Lung (tissue), 12 donors: ENCODE measurements around the gene RABGAP1L. TPM values are rescaled to one million over a fixed set of nuclear protein-coding genes. Genes with fewer than 3 reads are reported as not detected.
A peak's percentile ranks its signal among the peaks of the same experiment; 100 is the strongest.

Source experiments
- ATAC-seq: fragments of 200-7000 bp; cut with Tn5 transposase; one replicate; pipeline ENCODE4 v1.9.1; 2020; ENCODE audit warnings: moderate number of reproducible peaks; ENCODE audit not compliant: insufficient read depth, low FRiP score
- DNase-seq, 3 donors: peaks; one replicate each; pipeline ENCODE4 v3.0.0-alpha.2; 2013 to 2017
- H3K27ac ChIP-seq, 2 donors: one replicate each; pipeline ENCODE4 v1.5.1; 2013; ENCODE audit warnings: mild to moderate bottlenecking in 2 of 2, moderate library complexity in 2 of 2, control low read depth in 1 of 2, inconsistent platforms in 1 of 2, low read depth in 1 of 2, low read length in 1 of 2
- H3K27me3 ChIP-seq, 3 donors: one replicate each; pipeline ENCODE4 v1.5.1; 2013; ENCODE audit warnings: low read length in 2 of 3; ENCODE audit not compliant: control insufficient read depth in 3 of 3, insufficient read depth in 3 of 3
- H3K36me3 ChIP-seq, 4 donors: one replicate each; pipeline ENCODE4 v1.5.1; 2013; ENCODE audit warnings: low read length in 4 of 4, mild to moderate bottlenecking in 1 of 4, moderate library complexity in 1 of 4; ENCODE audit not compliant: control insufficient read depth in 4 of 4, insufficient read depth in 4 of 4
- H3K4me1 ChIP-seq, 5 donors: one replicate each; pipeline ENCODE4 v1.5.1; 2013; ENCODE audit warnings: low read length in 5 of 5, mild to moderate bottlenecking in 2 of 5, moderate library complexity in 1 of 5; ENCODE audit not compliant: control insufficient read depth in 5 of 5, insufficient read depth in 5 of 5
- H3K4me3 ChIP-seq: one replicate; pipeline ENCODE4 v1.5.1; 2013; ENCODE audit warnings: mild to moderate bottlenecking, control low read depth, moderate library complexity
- H3K9ac ChIP-seq, 2 donors: one replicate each; pipeline ENCODE4 v1.5.1; 2013; ENCODE audit warnings: low read length in 2 of 2, control low read depth in 1 of 2; ENCODE audit not compliant: insufficient read depth in 1 of 2
- H3K9me3 ChIP-seq, 4 donors: one replicate each; pipeline ENCODE4 v1.5.1; 2013; ENCODE audit warnings: low read length in 3 of 4, mild to moderate bottlenecking in 1 of 4, moderate library complexity in 1 of 4; ENCODE audit not compliant: control insufficient read depth in 4 of 4, insufficient read depth in 3 of 4
- WGBS, 2 donors: extraction: QIAGEN DNeasy Blood & Tissue Kit; methylation state at CpG; one replicate each; pipeline ENCODE4 v1.1.7; 2013; 5-methylcytosine and 5-hydroxymethylcytosine counted together
- polyA plus RNA-seq, 2 donors: library from polyadenylated mRNA; stranded (reverse); fragments of 200-250 nt; gene quantifications; one replicate each; pipeline ENCODE4 v1.2.1, GENCODE V29; 2013
- total RNA-seq, 2 donors: library from RNA; depleted of rRNA in 1 of 2; stranded (reverse); fragments of >200 nt in 1 of 2; gene quantifications; one replicate each; pipeline ENCODE4 v1.2.1, GENCODE V29; 2014 to 2021
- TF ChIP-seq, protein P1 (sequence below): IDR thresholded peaks from 2 replicates; pipeline ENCODE4 v1.5.1; 2012; ENCODE audit warnings: mild to moderate bottlenecking; ENCODE audit errors: control extremely low read depth, extremely low read depth
- donor health status: control.
- donor health status: control.
- donor health status: Bipolar disorder and iron deficiency.
- donor health status: healthy.
- donor health status: DM: yes; HTN: yes; CAD: no.

The RABGAP1L gene
- total and polyA plus RNA-seq, 4 donors, result 16.0 to 123 (median 44.5) TPM

DNA sequence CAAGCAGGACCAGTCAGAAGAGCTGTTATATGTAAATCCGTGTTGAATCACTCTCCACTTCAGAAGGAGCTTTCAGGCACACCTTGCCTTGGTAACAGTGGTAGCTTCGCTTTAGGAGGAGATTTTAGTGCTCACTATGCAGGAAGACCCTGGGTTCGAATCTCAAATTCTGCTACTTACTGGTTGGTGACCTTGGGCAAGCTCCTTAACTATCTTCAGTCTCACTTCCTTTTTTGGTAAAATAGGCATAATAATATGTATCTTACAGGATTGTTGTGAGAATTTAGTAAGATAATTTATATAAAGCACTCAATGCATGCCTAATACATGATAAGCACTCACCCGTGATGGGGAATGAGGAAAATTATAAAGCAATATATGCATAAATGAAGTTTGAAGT lies 241.8 kb downstream of the RABGAP1L start:
- H3K27ac ChIP-seq, result no peak overlapping the region
- peaks cover 0 to 5% (median 1%) of the 10 kb centered on the region in 4 donors for H3K36me3 ChIP-seq
- H3K4me1 ChIP-seq, result peaks cover 0 to 2% (median 0%) of the 10 kb centered on the region in 5 donors
- DNase-seq (no peak), ATAC-seq (no peak)
- no peaks in the 10 kb centered on the region for H3K27me3 ChIP-seq
- TF ChIP-seq, protein P1, sequence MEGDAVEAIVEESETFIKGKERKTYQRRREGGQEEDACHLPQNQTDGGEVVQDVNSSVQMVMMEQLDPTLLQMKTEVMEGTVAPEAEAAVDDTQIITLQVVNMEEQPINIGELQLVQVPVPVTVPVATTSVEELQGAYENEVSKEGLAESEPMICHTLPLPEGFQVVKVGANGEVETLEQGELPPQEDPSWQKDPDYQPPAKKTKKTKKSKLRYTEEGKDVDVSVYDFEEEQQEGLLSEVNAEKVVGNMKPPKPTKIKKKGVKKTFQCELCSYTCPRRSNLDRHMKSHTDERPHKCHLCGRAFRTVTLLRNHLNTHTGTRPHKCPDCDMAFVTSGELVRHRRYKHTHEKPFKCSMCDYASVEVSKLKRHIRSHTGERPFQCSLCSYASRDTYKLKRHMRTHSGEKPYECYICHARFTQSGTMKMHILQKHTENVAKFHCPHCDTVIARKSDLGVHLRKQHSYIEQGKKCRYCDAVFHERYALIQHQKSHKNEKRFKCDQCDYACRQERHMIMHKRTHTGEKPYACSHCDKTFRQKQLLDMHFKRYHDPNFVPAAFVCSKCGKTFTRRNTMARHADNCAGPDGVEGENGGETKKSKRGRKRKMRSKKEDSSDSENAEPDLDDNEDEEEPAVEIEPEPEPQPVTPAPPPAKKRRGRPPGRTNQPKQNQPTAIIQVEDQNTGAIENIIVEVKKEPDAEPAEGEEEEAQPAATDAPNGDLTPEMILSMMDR, result no peak
- 95 to 97% methylated on average over 4 of the region's 4 CpGs for WGBS, 2 donors
- no peaks in the 10 kb centered on the region for H3K9me3 ChIP-seq
- no peak overlapping the region for H3K4me3 ChIP-seq
- H3K9ac ChIP-seq, result no peak overlapping the region

DNA sequence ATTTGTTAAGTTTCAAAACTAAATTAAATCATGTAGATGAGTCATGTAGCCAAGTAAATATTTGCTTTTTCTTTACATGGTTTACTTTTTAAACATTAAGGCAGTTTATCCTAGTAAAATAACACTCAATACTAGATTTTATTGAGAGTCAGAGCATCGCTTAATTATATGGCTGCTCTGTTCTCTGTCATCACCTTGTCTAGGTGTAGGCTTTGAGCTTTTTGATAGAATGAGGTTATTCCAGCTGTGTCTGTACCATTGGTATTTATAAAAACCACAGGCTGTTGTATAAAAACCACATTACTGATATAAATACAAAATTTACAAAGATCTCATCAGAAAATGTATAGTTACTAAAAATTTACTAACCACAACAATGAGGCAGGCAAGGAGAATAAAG lies 245.9 kb downstream of the RABGAP1L start:
- no peaks in the 10 kb centered on the region for H3K9me3 ChIP-seq
- ATAC-seq (no peak), DNase-seq (no peak)
- H3K4me3 ChIP-seq, result no peak overlapping the region
- no peak overlapping the region for H3K9ac ChIP-seq
- H3K36me3 ChIP-seq, result peaks cover 0 to 2% (median 0%) of the 10 kb centered on the region in 4 donors
- TF ChIP-seq, protein P1, result no peak
- peaks cover 0 to 4% (median 0%) of the 10 kb centered on the region in 5 donors for H3K4me1 ChIP-seq
- WGBS, 2 donors, result 91% methylated on average over 1 of the region's 1 CpG
- H3K27me3 ChIP-seq, result no peaks in the 10 kb centered on the region
- no peak overlapping the region for H3K27ac ChIP-seq

DNA sequence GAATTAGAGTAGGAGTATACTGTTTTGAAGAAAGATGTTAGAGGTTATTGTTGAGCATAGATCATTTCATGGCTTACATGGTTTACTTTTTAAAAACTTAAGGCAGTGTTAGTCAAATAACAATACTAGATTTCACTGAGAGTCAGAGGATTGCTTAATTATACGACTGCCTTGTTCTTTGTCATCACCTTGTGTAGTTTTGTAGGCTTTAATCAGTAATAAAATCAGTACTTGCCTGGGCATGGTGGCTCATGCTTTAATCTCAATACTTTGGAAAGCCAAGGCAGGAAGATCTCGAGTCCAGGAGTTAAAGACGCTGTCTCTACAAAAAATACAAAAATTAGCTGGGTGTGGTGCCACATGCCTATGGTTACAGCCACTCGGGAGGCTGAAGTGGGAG lies 247.1 kb downstream of the RABGAP1L start:
- Histone ChIP-seq H3K9ac (no peak overlapping the region), H3K9me3 (no peaks in the 10 kb centered on the region), H3K4me1 (peaks cover 0 to 4% (median 0%) of the 10 kb centered on the region in 5 donors), H3K4me3 (no peak overlapping the region), H3K27ac (no peak overlapping the region), H3K36me3 (peaks cover 0 to 2% (median 0%) of the 10 kb centered on the region in 4 donors), H3K27me3 (no peaks in the 10 kb centered on the region)
- ATAC-seq (no peak), DNase-seq (no peak)
- WGBS, 2 donors, result 82 to 88% methylated on average over 4 of the region's 4 CpGs
- TF ChIP-seq, protein P1, result no peak

GRCh38 chr1:174407665-174408064 lies 248.3 kb downstream of the RABGAP1L start:
- Histone ChIP-seq H3K27me3 (no peaks in the 10 kb centered on the region), H3K4me1 (peaks cover 0 to 4% (median 0%) of the 10 kb centered on the region in 5 donors), H3K9ac (no peak overlapping the region), H3K27ac (no peak overlapping the region), H3K4me3 (no peak overlapping the region), H3K36me3 (no peaks in the 10 kb centered on the region), H3K9me3 (no peaks in the 10 kb centered on the region)
- WGBS, 2 donors, result 73 to 90% methylated on average over 3 of the region's 3 CpGs
- ATAC-seq (no peak), DNase-seq (peak in 2 of 3 donors; percentile 18 to 59)
- TF ChIP-seq, protein P1, result no peak
